ENCODE results near the gene OTOF. TPM values are rescaled to one million over a fixed set of nuclear protein-coding genes. Genes with fewer than 3 reads are reported as not detected.

The OTOF gene
- polyA plus RNA-seq, 1 donor: 0.23 TPM

DNA sequence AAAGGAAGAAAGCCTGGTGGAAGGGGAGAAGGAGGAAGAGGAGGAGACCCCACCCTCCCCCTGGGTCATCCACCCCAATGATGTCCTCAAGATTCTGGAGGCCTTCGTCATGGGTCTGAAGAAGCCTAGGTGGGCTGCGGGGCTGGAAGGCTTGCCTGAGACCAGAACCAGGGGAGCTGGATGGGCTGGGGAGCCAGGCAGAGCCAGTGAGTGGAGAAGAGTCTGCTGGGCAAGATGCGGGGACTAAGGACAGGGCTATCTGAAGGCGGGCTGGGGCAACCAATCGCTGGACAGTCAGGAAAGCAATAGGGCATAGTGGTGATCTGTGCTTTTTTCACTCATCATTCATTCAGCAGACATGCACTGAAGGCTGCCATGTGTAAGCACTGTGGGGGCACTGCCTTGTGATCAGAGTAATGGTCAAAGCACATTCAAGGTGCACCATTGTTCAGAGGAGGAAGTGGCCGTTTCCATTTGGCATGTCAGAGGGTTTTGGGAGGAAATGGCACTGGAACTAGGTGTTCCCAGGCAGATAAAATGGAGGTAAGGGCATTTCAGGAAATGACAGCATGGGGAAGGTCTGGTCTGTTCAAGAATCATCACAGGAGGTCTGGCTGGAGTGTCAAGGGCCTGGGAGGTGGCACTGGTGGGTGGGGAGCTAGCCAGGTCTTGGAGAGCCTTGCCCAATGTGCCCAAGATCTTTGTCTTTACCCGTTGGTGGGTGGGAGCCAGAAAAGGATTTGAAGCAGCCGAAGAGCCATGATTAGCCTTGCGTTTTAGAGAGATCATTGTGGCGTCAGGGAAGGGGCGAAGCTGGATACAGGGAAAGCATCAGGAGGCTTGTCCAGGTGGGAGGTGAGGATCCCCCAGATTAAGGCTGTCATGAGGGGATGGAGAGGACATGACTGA is 24.2 kb downstream of the OTOF start:
- DNase-seq: no peak

DNA sequence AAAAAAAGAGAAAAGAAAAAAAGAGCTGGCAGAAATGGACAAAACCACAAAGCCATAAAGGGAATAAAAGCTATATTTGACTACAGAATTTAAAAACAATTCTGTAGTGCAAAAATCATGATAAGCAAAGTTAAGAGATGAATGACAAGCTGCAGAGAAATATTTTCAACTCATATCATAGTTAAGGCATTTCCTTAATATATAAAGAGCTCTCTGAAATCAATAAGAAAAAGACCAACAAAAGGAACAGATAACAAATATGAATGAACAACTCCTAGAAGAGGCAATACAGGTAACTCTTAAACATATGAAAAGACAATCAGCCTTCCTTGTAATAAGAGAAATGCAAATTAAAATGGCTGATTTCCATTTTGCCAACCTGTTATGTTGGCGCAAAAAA is 26.2 kb downstream of the OTOF start:
- DNase-seq: no peak

DNA sequence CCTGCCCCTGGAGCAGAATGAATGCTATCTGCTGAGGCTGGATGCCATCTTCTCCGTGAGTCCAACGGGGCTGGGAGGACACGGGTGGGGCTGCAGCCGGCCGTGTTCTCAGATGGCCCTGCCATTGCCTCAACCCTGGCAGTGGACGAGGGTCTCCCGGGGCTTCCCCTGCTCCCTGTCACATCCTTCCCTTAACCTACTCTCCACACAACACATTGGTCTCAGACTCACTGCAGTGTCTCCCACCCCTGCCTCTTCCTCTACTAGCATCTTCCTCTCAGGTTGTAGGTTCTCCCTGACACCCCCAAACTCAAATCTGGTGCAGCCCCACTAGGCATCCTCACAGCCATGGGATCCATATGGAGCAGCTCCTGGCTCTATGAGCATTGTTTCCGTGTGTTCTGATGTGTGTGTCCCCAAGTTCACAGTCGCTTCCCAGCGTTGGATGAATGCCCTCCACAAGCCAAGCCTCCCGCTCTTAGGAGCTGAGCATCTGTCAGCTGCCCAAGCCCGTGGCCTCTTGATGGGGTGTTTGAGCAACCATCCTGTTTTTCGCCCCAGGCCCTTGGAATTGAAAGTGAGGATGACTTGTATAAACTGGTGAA is 27.8 kb downstream of the OTOF start:
- no peak for DNase-seq

DNA sequence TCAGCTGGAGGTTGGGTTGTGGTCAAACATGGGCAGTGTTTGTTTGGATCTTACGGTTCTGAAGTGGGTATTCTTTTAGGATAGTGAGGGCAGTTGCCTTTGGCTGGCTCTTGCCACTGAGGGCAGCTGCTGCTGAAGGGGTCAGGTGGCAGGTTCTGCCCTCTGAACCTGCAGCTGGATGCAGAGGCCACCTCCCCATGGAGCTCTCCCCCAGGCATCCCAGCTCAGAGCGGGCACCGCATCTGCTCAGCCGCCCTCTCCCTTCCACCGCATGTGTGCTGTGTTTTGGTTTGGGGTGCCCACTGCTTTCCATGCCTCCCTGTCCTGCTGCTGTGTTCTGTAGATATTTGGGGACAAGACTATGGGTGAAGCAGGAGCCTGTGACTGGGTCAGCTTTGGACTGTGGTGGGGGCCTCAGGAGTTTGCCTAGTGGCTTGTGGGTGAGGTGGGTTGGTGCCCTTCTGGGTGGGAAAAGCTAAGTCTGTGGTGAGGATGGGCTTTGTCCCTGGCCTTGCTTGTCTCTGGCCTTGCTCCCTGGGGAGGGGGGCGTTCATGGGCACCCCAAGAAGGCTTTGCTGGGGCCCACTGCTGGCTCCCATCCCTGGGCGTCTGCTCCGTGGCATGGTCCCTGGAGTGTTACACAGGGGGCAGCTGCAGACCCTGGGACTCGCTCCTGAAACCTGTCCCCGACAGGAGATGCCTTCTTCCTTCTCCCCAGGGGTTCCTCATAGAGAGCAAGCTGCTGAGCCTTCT is 28.5 kb downstream of the OTOF start:
- DNase-seq: no peak

DNA sequence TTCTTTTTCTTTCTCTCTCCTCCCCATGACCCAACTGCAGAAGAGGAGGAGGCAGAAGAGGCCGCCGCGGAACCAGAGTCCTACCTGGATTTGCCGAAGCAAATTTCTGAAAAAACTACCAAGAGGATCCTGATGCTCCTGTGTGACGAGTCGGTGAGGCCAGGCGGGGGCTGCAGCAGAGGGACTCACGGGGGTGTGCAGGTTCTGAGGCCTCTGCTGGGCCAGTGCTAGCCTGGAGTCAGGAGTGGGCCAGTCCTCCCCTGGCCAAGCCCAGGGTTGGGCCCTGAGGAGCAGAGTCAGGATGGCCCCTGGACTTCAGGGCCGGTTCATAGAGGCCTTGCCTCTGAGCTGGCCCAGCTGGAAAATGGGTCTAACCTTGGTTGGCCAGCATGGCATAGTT is 29.3 kb downstream of the OTOF start:
- no peak for DNase-seq

DNA sequence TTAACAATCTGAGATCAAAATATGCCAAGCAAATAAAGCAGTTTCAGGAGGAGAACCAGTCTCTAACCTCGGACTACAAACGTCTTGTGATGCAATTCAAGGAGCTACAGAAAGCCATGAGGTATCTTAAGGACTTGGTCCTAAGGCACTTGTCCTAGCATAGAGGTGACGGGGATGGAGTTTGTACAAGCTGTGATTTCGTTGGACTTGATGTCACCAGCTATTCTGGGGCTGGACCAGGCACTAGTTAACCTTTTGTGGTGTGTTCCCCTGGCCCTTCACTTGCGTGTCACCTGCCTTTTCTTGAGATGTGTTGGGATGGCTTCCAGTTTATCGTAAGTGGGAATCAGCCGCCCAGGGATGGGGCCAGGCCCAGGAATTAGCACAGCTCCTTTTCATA is 33.7 kb downstream of the OTOF start:
- DNase-seq: no peak

DNA sequence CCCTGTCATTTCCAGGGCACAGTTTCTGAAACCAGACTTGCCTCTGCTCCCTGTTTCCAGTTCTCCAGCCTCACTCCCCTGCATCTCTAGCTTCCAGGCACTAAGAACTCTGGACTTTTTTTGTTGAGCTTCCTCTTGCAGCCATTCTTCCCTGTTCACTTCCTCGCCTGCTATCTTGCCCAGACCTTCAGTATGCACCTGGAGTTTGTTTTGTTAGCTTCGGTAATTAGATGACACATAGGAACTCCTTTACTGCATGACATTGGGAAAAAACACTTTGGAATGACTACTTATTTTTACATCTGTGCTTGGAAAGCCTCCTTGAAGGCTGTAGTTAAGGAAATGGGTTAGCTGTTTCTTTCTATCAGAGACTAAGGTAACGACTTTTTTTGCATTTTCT is 35.2 kb downstream of the OTOF start:
- no peak for DNase-seq

DNA sequence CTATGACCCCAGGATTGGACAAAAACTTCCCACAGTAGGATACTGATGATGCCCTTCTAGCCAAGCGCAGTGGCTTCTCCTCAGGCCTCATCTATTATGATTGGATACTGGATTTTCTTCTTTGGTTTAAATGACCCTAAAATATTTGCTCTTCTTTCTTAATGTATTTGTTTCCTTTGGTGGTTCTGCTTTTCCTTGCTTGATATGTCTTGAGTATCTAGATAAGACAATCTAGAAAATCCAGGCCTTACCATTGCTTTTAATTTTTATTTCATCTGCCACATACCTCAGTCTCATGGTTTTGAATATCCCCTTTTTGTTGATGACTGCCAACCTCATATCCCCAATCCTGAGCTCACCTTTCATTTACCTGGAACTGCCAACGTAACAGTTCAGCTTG is 35.6 kb downstream of the OTOF start:
- DNase-seq: no peak

DNA sequence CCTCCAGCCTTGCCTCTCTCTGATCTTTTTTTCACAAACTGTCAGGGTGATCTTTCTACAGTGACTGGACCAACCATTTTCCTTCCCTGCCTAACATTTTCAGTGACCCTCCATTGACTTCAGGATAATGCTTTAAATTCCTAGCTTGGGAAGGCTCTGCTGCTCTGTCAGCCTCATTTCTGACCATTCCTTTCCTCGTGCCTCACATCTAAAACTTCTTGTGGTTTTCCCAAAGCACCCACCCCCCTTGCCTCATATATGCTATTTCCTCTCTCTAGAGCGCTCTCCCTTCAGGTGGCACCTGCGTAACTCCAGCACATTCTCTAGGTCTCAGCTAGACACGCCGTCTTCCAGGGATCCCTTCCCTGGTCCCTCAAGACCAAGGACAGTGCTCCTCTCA is 39.0 kb downstream of the OTOF start:
- DNase-seq: no peak

DNA sequence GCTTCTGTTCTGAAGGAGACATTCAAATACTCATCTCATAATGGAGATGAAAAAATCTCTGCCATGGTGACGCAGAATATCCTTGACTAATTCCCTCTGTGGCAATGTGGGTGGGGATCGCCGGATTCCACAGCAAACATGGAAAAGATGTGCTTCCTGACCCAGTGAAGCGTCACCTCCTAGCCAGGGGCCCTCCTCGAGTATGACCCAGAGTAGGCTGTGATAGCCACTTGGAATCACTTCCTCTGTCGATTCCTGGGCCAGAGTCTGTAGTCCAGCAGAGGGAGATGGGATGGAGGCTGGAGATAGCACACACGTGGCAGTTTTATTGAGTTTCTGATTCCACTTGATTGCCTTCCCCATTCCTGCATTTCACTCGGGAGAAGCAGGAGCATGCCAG is 39.4 kb downstream of the OTOF start:
- no peak for DNase-seq

DNA sequence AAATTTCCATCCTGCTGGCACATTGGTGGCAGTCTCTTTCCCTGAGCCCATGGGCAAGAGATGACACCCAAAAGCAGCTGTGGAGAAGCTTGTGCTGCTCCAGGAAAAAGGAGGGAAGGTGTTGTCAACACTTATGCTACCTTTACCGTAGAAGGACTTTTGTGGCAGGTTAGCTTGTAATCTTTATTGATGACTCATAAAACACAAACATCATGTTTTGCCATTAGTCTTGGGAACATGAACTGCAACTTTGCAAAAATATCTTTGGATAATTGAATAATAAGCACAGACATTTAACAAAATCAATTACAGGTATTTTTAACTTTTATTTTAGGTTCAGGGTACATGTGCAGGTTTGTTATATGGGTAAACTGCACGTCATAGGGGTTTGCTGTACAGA is 42.8 kb downstream of the OTOF start:
- no peak for DNase-seq

DNA sequence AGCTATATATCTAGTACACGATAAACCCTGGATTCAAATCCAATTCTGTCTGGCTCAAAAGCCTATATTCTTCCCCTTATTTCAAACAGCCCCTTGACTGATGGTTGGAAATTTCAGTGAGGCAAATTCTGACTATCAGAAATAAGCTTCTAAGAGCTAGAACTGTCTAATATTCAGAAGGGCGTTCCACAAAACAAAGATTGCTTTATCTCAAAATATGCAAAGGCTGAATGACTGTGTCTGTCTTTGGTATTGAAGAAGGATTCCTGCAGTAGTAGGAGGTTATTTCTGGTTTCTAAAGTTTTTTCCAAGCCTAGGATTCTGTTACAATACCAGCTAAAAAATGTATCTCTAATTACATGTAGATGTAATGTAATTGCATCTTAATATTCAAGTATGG is 45.1 kb downstream of the OTOF start:
- no peak for DNase-seq

DNA sequence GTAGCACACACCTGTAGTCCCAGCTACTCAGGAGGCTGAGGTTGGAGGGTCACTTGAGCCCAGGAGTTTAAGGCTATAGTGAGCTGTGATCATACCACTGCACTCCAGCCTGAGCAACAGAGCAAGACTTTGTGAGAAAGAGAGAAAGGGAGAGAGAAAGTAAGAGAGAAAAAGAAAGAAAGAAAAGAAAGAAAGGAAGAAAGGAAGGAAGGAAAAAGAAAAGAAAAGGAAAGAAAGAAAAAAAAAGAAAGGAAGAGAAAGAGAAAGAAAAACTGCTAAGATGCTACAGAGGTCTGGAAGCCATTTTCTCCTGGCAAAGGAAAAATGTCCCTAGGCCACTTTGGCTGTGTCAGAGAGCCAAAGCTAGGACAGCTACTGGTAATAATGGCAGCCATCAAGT is 45.6 kb downstream of the OTOF start:
- DNase-seq: no peak

DNA sequence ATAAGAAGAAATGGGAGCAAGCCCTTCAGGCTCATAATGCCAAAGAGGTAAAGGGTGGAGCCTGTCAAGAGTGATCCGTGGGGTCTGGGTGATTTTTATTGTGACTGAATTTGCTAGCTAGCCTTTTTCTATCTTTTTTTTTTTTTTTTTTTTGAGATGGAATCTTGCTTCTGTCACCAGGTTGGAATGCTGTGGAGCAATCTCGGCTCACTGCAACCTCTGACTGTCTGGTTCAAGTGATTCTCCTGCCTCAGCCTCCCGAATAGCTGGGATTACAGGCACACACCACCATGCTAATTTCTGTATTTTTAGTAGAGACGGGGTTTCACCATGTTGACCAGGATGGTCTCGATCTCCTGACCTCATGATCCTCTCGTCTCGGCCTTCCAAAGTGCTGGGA is 47.1 kb downstream of the OTOF start:
- no peak for DNase-seq

DNA sequence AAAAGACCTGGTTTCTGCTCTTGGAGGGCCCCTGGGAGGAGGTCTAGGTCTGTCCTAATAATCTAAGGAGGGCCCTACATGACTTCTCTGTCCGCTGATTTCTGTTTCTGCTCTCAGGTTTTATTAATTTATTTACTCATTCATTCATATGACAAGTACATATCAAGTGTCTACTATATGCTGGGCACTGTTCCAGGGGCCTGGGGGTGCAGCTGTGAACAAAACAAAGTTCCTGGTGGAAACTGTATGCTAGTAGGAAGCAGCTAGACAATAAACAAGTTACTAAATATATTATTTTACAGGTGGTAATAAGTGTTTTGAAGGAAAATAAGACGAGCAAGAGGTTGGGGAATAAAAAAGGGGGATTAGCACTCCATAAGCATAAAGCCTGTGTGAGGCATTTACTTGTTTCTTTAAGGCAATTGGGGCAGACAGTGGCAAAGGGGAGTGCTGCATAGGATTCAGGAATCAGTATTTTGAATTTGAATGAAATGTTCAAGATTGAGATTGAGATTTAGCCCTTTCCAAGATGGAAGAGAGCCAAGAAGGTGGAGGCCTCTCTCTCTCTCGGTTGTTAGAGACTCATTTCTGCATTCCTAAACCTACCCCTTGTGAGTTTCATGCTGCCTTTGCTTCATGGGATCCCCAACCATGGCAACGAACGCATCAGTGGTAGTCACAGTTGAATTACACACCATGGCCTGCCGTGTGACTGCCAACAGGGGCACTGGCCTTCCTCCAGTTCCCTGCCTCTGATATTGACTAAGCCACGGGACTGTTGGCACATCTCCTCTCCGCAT is 47.9 kb downstream of the OTOF start:
- DNase-seq: no peak

DNA sequence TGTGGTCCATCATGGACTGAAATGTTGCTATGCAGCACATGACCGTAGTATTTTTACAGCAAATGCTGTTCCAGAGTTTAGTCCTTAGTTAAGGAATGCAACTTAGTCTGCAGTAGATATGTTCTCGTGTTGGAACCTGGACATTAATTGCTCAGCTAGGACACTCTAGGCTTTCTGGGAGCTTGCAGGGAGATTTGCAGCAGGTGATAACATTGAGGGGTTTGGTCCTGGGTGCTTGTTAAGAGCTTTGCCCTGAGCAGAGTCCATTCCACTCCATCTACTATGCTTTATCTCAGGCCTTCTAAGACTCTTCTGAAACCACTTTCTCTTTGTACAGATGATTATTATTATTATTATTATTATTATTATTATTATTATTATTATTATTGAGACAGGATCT is 49.1 kb downstream of the OTOF start:
- no peak for DNase-seq

DNA sequence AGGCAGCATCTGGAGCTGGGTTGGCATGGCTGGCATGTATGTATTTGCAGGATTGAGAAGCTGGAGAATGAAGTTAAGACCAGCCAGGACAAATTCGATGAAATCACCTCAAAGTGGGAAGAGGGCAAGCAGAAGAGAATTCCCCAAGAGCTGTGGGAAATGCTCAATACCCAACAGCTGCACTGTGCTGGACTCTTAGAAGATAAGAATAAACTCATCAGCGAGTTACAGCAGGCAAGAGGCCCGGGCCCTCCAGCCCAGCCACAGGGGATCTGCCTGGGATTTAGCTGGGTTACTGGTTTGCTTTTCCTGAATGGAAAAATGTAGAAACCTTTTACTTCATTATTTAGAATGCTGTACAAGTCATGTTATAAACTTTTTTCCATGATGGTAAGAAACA is 53.7 kb downstream of the OTOF start:
- no peak for DNase-seq

DNA sequence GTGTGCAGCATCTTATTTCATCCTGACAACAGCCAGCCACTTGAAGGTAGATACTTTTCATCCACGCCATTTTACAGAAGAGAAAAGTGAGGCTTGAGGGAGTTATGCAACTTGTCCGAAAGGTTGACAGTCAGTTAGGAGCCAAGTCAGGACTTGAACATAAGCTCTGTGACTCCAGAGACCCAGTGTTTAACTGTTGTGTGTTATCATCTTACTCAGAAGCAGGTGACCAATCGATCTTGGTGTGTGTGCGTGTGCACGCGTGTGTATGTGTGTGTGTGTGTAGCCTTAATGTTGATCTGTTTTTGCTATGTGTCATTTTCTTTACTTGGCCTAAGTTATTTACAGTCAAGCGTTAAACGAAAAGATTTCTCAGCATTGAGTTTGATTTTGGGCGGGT is 54.2 kb downstream of the OTOF start:
- DNase-seq: no peak

DNA sequence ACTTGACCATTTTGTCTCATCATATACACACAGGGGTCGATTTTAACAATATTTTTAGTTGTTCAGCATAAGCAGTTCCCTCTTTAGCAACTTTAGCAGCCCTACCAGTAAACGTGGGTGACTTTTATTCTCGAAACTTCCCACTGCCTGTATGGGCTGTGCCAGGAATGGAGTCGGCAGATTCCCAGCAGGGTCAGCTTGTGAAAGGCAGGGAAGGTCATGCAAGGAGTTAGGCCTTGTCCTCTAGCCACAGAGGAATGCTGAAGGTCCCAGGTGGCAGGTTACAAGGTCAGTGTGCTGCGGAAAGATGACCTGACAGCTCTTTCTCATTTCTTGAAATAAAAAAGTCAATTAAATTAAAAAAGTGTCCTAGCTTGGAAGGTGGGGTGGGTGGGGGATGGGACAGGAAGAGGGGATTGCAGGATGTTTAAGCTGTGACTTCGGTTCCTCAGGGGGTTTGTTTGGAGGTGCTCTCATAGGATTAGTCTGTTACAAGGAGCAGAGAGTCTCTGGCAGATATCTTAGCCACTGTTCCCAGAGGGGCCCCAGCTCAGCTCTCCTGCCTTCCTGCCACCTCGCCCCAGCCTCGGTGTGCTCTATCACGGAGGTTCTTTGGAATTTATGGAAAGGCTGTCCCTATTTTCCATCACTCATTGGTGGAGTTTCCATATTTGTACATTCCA is 54.8 kb downstream of the OTOF start:
- DNase-seq: no peak

DNA sequence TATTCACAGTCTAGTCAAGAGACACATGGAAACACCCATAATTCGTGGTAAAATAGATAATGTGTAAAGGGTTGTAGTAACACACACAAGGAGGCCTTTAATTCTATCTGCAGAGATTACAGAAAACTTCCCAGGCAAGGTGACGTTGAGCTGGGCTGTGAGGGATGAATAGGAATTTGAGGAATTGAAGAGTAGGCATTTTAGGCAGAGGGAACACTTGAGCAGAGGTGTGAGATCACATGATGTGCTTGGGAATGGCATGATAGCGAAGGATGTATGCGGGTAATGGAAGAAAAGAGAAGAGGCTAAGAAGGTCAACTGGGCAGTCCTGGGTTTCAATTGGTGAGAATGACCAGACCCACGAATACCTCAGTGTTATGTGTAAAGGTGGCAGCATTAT is 56.0 kb downstream of the OTOF start:
- no peak for DNase-seq

DNA sequence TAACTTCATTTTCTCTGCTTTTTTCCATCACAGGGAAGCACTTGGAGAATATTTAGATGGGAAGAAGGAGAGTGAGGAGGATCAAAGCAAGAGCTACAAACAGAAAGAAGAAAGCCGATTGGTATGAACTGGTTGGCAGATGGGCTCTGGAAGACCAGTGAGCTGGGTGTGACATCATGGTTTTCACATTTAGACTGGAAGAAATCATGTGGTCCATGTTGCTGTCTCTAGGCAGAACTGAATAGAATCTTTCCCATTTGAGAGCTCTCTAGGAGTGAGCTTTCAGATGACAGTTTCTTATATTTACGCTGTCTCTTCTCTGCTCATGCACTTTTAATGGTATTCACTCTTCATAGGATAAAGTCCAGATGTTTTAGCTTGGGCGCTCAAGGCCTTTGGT is 63.6 kb downstream of the OTOF start:
- no peak for DNase-seq
